A549 (cell line): ENCODE data around the gene PKIG. TPM values are rescaled to one million over a fixed set of nuclear protein-coding genes. Genes with fewer than 3 reads are reported as not detected.

Experiments
- ATAC-seq, 2 experiments: fragments of 200-7000 bp in 1 of 2; fragments of >200 bp in 1 of 2; cut with Nextera tagmentation in 1 of 2; cut with Tn5 transposase in 1 of 2; 3 replicates each; pipeline versions ENCODE4 v1.8.0 to v1.9.1; 2018 to 2020; ENCODE audit warnings: mild to moderate bottlenecking in 1 of 2, moderate library complexity in 1 of 2
- CTCF ChIA-PET: fragments of 300-600 bp; sonication (Branson Sonifier 250); formaldehyde crosslinking; extraction: SDS; loops from one replicate; lab custom pipeline; 2021; ENCODE audit warnings: antibody characterized with exemption, inconsistent platforms; lab: Yijun Ruan, JAX
- POLR2A ChIA-PET: fragments of 350-600 bp; formaldehyde crosslinking; extraction: SDS; loops from one replicate; lab custom pipeline; 2021; ENCODE audit warnings: antibody characterized with exemption, inconsistent platforms; lab: Yijun Ruan, JAX
- DNase-seq, 2 experiments: peaks; one replicate each; pipeline versions ENCODE4 v3.0.0 to v3.0.0-alpha.2; 2011 to 2016; ENCODE audit warnings: low read depth in 1 of 2, low spot score in 1 of 2
- FAIRE-seq: peaks from 2 replicates; lab custom pipeline; 2011; peaks lifted over from hg19 to GRCh38; lab: Jason Lieb, UNC
- H3K27ac ChIP-seq, 2 experiments: fragments of >200 bp; sonication (Bioruptor Twin); formaldehyde crosslinking; 3 replicates each; pipeline ENCODE4 v1.5.1; 2016 to 2017
- H3K4me1 ChIP-seq: fragments of >200 bp; sonication (Bioruptor Twin); formaldehyde crosslinking; 3 replicates; pipeline ENCODE4 v1.6.1; 2016
- H3K4me2 ChIP-seq: fragments of >200 bp; sonication (Bioruptor Twin); formaldehyde crosslinking; 3 replicates; pipeline ENCODE4 v1.6.1; 2016
- H3K4me3 ChIP-seq: fragments of >200 bp; sonication (Bioruptor Twin); formaldehyde crosslinking; 3 replicates; pipeline ENCODE4 v1.5.1; 2016
- H3K9me3 ChIP-seq: fragments of >200 bp; sonication (Bioruptor Twin); formaldehyde crosslinking; 3 replicates; pipeline ENCODE4 v1.6.1; 2016
- BHLHE40 ChIP-seq: IDR thresholded peaks from 2 replicates; pipeline ENCODE4 v1.6.1; 2012; ENCODE audit warnings: low read depth, low read length, inconsistent platforms
- CBX2 ChIP-seq: fragments of 200-600 bp; sonication (generic); IDR thresholded peaks from 2 replicates; pipeline ENCODE4 v1.6.1; 2016; ENCODE audit warnings: low read depth, mild to moderate bottlenecking, borderline replicate concordance
- CHD2 ChIP-seq: fragments of 150-350 bp; IDR thresholded peaks from 2 replicates; pipeline ENCODE4 v1.6.1; 2014; ENCODE audit warnings: low read length; ENCODE audit not compliant: partially characterized antibody
- EP300 ChIP-seq, 2 experiments: fragments of >200 bp; sonication (Bioruptor Twin); formaldehyde crosslinking; IDR thresholded peaks; 2 replicates in 1 of 2; 3 replicates in 1 of 2; pipeline ENCODE4 v1.6.1; 2016 to 2017
- GATA3 ChIP-seq: IDR thresholded peaks from 2 replicates; pipeline ENCODE4 v1.6.1; 2012; ENCODE audit warnings: borderline replicate concordance
- HDAC2 ChIP-seq: fragments of 200-600 bp; sonication (generic); IDR thresholded peaks from 2 replicates; pipeline ENCODE4 v1.6.1; 2016
- HEYL ChIP-seq: fragments of 250-450 bp; sonication (Bioruptor Pico); IDR thresholded peaks from 2 replicates; pipeline ENCODE4 v1.8.0; 2021; ENCODE audit warnings: mild to moderate bottlenecking, moderate library complexity
- KDM1A ChIP-seq: fragments of 200-600 bp; sonication (generic); IDR thresholded peaks from 2 replicates; pipeline ENCODE4 v1.6.1; 2016; ENCODE audit warnings: low read depth, mild to moderate bottlenecking
- KDM5A ChIP-seq: fragments of 200-600 bp; sonication (generic); IDR thresholded peaks from 2 replicates; pipeline ENCODE4 v1.6.1; 2016; ENCODE audit warnings: antibody characterized with exemption, mild to moderate bottlenecking
- MAFK ChIP-seq: fragments of 450-650 bp; IDR thresholded peaks from 2 replicates; pipeline ENCODE4 v1.6.1; 2014; ENCODE audit not compliant: partially characterized antibody
- MAX ChIP-seq: IDR thresholded peaks from 2 replicates; pipeline ENCODE4 v1.6.1; 2012
- MAZ ChIP-seq: fragments of 150-350 bp; IDR thresholded peaks from 2 replicates; pipeline ENCODE4 v1.6.1; 2014; ENCODE audit warnings: antibody characterized with exemption, low read depth, low read length, borderline replicate concordance
- NFE2L2 ChIP-seq: fragments of 150-350 bp; conservative IDR thresholded peaks from 2 replicates; pipeline ENCODE4 v1.6.1; 2014; ENCODE audit warnings: low read length
- NR3C1 ChIP-seq: fragments of >200 bp; sonication (Bioruptor Twin); formaldehyde crosslinking; IDR thresholded peaks from 3 replicates; pipeline ENCODE4 v1.6.1; 2017
- PBX3 ChIP-seq: IDR thresholded peaks from 2 replicates; pipeline ENCODE4 v1.6.1; 2012
- PHF8 ChIP-seq: fragments of 200-600 bp; sonication (generic); IDR thresholded peaks from 2 replicates; pipeline ENCODE4 v1.6.1; 2016; ENCODE audit warnings: low read depth, mild to moderate bottlenecking, antibody characterized with exemption, moderate library complexity, borderline replicate concordance
- RCOR1 ChIP-seq: fragments of 150-350 bp; IDR thresholded peaks from 2 replicates; pipeline ENCODE4 v1.6.1; 2014; ENCODE audit warnings: antibody characterized with exemption, low read length, low read depth
- ZC3H11A ChIP-seq: fragments of 450-650 bp; IDR thresholded peaks from 2 replicates; pipeline ENCODE4 v1.6.1; 2014; ENCODE audit warnings: antibody characterized with exemption, mild to moderate bottlenecking
- ZNF302 ChIP-seq: fragments of 250-450 bp; sonication (Bioruptor Pico); IDR thresholded peaks from 2 replicates; pipeline ENCODE4 v1.9.0; 2021; ENCODE audit warnings: inconsistent platforms, mild to moderate bottlenecking, moderate library complexity
- WGBS: methylation state at CpG from one replicate; pipeline ENCODE4 v1.1.6; 2017; ENCODE audit errors: missing lambda C conversion rate; 5-methylcytosine and 5-hydroxymethylcytosine counted together
- polyA plus RNA-seq, 4 experiments: library from polyadenylated mRNA; depleted of rRNA in 3 of 4; stranded (reverse); fragments of >200 nt; fragmentation: RNase III in 1 of 4; extraction: RNeasy Plus Mini Kit Qiagen cat#74134 plus additional on column Dnase treatment in 1 of 4; gene quantifications; 2 replicates in 3 of 4; 3 replicates in 1 of 4; pipeline ENCODE4 v1.2.3, GENCODE V29; 2011 to 2017
- TF ChIP-seq, protein P1 (sequence below): fragments of >200 bp; sonication (Bioruptor Twin); formaldehyde crosslinking; IDR thresholded peaks from 3 replicates; pipeline ENCODE4 v1.6.1; 2016
- TF ChIP-seq, protein P2 (sequence below): fragments of 150-350 bp; IDR thresholded peaks from 2 replicates; pipeline ENCODE4 v1.6.1; 2014; ENCODE audit warnings: low read depth, mild to moderate bottlenecking, low read length

Gene PKIG
- polyA plus RNA-seq, 2 of the 4 experiments (the other 2 are of a cell fraction), result 24.0 to 31.1 TPM

- Histone ChIP-seq H3K4me1 (no peaks in the 10 kb centered on the region), H3K4me2 (no peak overlapping the region), H3K9me3 (no peaks in the 10 kb centered on the region)
- FAIRE-seq, result no peak
- WGBS, result 87% methylated on average over 4 of the region's 4 CpGs
- TF ChIP-seq GATA3 (no peak), PBX3 (no peak), HDAC2 (no peak), EP300 (IDR thresholded peaks at IDR 0.05) (no peak), CBX2 (no peak), ZNF302 (CRISPR knock-in tag) (no peak), ZC3H11A (no peak), KDM1A (no peak), RCOR1 (no peak), HEYL (CRISPR knock-in tag) (no peak), NR3C1 (no peak), NFE2L2 (no peak), KDM5A (no peak), PHF8 (no peak), MAFK (no peak)
- TF ChIP-seq, protein P1, sequence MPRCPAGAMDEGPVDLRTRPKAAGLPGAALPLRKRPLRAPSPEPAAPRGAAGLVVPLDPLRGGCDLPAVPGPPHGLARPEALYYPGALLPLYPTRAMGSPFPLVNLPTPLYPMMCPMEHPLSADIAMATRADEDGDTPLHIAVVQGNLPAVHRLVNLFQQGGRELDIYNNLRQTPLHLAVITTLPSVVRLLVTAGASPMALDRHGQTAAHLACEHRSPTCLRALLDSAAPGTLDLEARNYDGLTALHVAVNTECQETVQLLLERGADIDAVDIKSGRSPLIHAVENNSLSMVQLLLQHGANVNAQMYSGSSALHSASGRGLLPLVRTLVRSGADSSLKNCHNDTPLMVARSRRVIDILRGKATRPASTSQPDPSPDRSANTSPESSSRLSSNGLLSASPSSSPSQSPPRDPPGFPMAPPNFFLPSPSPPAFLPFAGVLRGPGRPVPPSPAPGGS, result no peak
- TF ChIP-seq, all 56 proteins: peak for 0
- H3K27ac ChIP-seq, result no peak overlapping the region
- ATAC-seq, result peak; percentile 39 to 44; a peak in 1 of 6 replicates
- ChIA-PET POLR2A (no interaction called here), CTCF (no interaction called here)
- no peak overlapping the region for H3K4me3 ChIP-seq
- DNase-seq, result no peak
Observed at GRCh38 chr20:44584162-44584561, 1.8 kb downstream of the PKIG start.

DNA sequence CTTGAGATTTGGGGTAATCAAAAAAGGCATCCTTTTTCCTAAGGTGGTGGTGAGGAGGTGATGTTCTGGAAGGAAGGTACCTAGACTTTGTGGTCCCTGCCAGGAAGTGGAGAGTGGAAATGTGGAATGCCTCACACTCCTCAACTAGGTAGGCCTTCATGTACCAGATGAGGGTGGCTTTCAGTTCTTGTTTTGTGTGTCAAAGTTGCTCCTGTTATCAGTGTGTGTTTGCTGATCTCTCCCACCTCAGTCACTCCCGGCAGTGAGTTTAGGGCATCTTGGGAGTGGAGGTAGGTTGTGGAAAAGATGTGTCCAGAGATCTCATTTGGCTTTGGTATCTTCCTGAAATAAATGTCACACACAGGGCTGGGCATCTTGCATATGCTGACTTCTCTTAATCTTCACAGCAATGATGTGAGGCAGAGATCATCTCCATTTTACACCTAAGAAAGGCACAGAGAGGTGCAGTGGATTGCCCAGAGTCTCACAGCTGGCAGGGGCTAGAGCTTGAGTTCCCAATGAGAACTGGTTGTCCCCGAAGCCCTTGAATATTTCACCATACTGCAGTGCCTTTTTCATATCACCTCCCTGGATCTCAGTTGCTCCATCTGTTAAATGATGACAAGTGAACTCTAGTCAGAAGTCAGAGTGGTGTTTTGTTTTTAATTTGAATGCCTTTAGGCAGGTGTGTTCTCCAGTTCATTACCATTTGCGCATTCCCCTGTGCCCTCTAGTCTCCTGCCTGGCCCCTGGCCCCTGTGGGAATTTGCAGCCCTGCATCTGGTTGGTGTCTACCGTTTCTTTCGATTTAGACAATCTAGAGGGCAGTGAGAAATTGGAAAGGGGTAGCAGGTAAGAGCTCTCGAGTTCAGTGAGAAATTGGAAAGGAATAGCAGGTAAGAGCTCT, 2.9 kb downstream of the PKIG start:
- no peak for ATAC-seq
- H3K4me3 ChIP-seq, result no peak overlapping the region
- CTCF ChIA-PET, result interaction anchor here (1.2 to 1.3 kb wide), 2 partner anchors 24 to 370 kb away, joined by 3 read pairs; no protein-coding TSS in a partner anchor

More for the DNA sequence above, 2.9 kb downstream of the PKIG start:
- H3K9me3 ChIP-seq, result no peaks in the 10 kb centered on the region
- no peaks in the 10 kb centered on the region for H3K4me1 ChIP-seq
- POLR2A ChIA-PET, result no interaction called here
- H3K27ac ChIP-seq, result no peak overlapping the region
- WGBS, result 79% methylated on average over 6 of the region's 6 CpGs
- H3K4me2 ChIP-seq, result no peak overlapping the region
- no peak for DNase-seq
- no peak for FAIRE-seq
- TF ChIP-seq MAX (no peak), CHD2 (no peak), PBX3 (no peak), HEYL (CRISPR knock-in tag) (no peak), BHLHE40 (no peak), ZC3H11A (no peak), MAZ (no peak)
- TF ChIP-seq, protein P2, sequence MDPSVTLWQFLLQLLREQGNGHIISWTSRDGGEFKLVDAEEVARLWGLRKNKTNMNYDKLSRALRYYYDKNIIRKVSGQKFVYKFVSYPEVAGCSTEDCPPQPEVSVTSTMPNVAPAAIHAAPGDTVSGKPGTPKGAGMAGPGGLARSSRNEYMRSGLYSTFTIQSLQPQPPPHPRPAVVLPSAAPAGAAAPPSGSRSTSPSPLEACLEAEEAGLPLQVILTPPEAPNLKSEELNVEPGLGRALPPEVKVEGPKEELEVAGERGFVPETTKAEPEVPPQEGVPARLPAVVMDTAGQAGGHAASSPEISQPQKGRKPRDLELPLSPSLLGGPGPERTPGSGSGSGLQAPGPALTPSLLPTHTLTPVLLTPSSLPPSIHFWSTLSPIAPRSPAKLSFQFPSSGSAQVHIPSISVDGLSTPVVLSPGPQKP, result no peak
